Measurements from ENCODE around the gene RAP1B.

The RAP1B gene

GRCh38 chr12:68573406-68573805 is 37.3 kb upstream of the RAP1B start:
- Histone ChIP-seq H3K4me1 (ENCODE audit: control extremely low read depth in 1 of 4, control insufficient read depth in 4 of 4, insufficient read depth in 4 of 4, low read length in 3 of 4) (peaks cover 0 to 6% (median 3%) of the 10 kb centered on the region in 4 experiments), H3K9me3 (ENCODE audit: control extremely low read depth in 1 of 5, control insufficient read depth in 4 of 5, insufficient read depth in 2 of 5, low read depth in 1 of 5, low read length in 4 of 5) (no peaks in the 10 kb centered on the region), H3K36me3 (ENCODE audit: control insufficient read depth in 4 of 4, insufficient read depth in 4 of 4, low read length in 3 of 4) (no peaks in the 10 kb centered on the region), H3K27me3 (replicated peaks in 2 of 5; ENCODE audit: control insufficient read depth in 4 of 5, insufficient read depth in 5 of 5, low read length in 4 of 5) (no peaks in the 10 kb centered on the region), H3K27ac (ENCODE audit: insufficient read depth in 1 of 2, low read depth in 1 of 2, low read length in 2 of 2, poor library complexity in 1 of 2, severe bottlenecking in 2 of 2) (no peak overlapping the region), H3K4me3 (ENCODE audit: control insufficient read depth in 1 of 7, extremely low read depth in 1 of 7, insufficient read depth in 4 of 7, low read depth in 2 of 7, low read length in 6 of 7) (no peak overlapping the region)
- CTCF ChIA-PET, result interaction anchor here (0.9 to 1.3 kb wide), 2 partner anchors 11 to 47 kb away, joined by 3 read pairs; no protein-coding TSS in a partner anchor
- WGBS (ENCODE audit: insufficient coverage), result 100% methylated on average over 1 of the region's 1 CpG
- POLR2A ChIA-PET, result no interaction called here
- no peak for DNase-seq

- Histone ChIP-seq H3K4me3 (ENCODE audit: control insufficient read depth in 1 of 7, extremely low read depth in 1 of 7, insufficient read depth in 4 of 7, low read depth in 2 of 7, low read length in 6 of 7) (no peak overlapping the region), H3K9me3 (ENCODE audit: control extremely low read depth in 1 of 5, control insufficient read depth in 4 of 5, insufficient read depth in 2 of 5, low read depth in 1 of 5, low read length in 4 of 5) (no peaks in the 10 kb centered on the region), H3K36me3 (ENCODE audit: control insufficient read depth in 4 of 4, insufficient read depth in 4 of 4, low read length in 3 of 4) (no peaks in the 10 kb centered on the region), H3K4me1 (ENCODE audit: control extremely low read depth in 1 of 4, control insufficient read depth in 4 of 4, insufficient read depth in 4 of 4, low read length in 3 of 4) (no peaks in the 10 kb centered on the region), H3K27ac (ENCODE audit: insufficient read depth in 1 of 2, low read depth in 1 of 2, low read length in 2 of 2, poor library complexity in 1 of 2, severe bottlenecking in 2 of 2) (no peak overlapping the region), H3K27me3 (replicated peaks in 2 of 5; ENCODE audit: control insufficient read depth in 4 of 5, insufficient read depth in 5 of 5, low read length in 4 of 5) (no peaks in the 10 kb centered on the region)
- 100% methylated on average over 1 of the region's 1 CpG for WGBS (ENCODE audit: insufficient coverage)
- POLR2A ChIA-PET, result interaction anchor here (0.6 kb wide), 1 partner anchor 78 kb away, joined by 4 read pairs; no protein-coding TSS in a partner anchor
- CTCF ChIA-PET, result interaction anchor here (0.9 to 1.8 kb wide), 2 partner anchors 15 to 19 kb away, joined by 3 to 4 read pairs; no protein-coding TSS in a partner anchor
- no peak for DNase-seq
These were observed 32.8 kb upstream of the RAP1B start for GRCh38 chr12:68577949-68578348.

GRCh38 chr12:68578765-68579164 is 31.9 kb upstream of the RAP1B start:
- WGBS (ENCODE audit: insufficient coverage), result 100% methylated on average over 5 of the region's 6 CpGs
- DNase-seq, result no peak
- CTCF ChIA-PET, result interaction anchor here (0.5 to 1.8 kb wide), 4 partner anchors 9 to 18 kb away, joined by 3 to 4 read pairs (median 4); no protein-coding TSS in a partner anchor
- H3K4me1 ChIP-seq (ENCODE audit: control extremely low read depth in 1 of 4, control insufficient read depth in 4 of 4, insufficient read depth in 4 of 4, low read length in 3 of 4), result no peaks in the 10 kb centered on the region
- no peaks in the 10 kb centered on the region for H3K36me3 ChIP-seq (ENCODE audit: control insufficient read depth in 4 of 4, insufficient read depth in 4 of 4, low read length in 3 of 4)
- no peaks in the 10 kb centered on the region for H3K27me3 ChIP-seq (replicated peaks in 2 of 5; ENCODE audit: control insufficient read depth in 4 of 5, insufficient read depth in 5 of 5, low read length in 4 of 5)
- no peaks in the 10 kb centered on the region for H3K9me3 ChIP-seq (ENCODE audit: control extremely low read depth in 1 of 5, control insufficient read depth in 4 of 5, insufficient read depth in 2 of 5, low read depth in 1 of 5, low read length in 4 of 5)
- H3K4me3 ChIP-seq (ENCODE audit: control insufficient read depth in 1 of 7, extremely low read depth in 1 of 7, insufficient read depth in 4 of 7, low read depth in 2 of 7, low read length in 6 of 7), result no peak overlapping the region
- POLR2A ChIA-PET, result no interaction called here
- H3K27ac ChIP-seq (ENCODE audit: insufficient read depth in 1 of 2, low read depth in 1 of 2, low read length in 2 of 2, poor library complexity in 1 of 2, severe bottlenecking in 2 of 2), result no peak overlapping the region

GRCh38 chr12:68579254-68579653 is 31.4 kb upstream of the RAP1B start:
- 100% methylated on average over 5 of the region's 5 CpGs for WGBS (ENCODE audit: insufficient coverage)
- Histone ChIP-seq H3K36me3 (ENCODE audit: control insufficient read depth in 4 of 4, insufficient read depth in 4 of 4, low read length in 3 of 4) (no peaks in the 10 kb centered on the region), H3K27ac (ENCODE audit: insufficient read depth in 1 of 2, low read depth in 1 of 2, low read length in 2 of 2, poor library complexity in 1 of 2, severe bottlenecking in 2 of 2) (no peak overlapping the region), H3K9me3 (ENCODE audit: control extremely low read depth in 1 of 5, control insufficient read depth in 4 of 5, insufficient read depth in 2 of 5, low read depth in 1 of 5, low read length in 4 of 5) (no peaks in the 10 kb centered on the region), H3K4me3 (ENCODE audit: control insufficient read depth in 1 of 7, extremely low read depth in 1 of 7, insufficient read depth in 4 of 7, low read depth in 2 of 7, low read length in 6 of 7) (no peak overlapping the region), H3K27me3 (replicated peaks in 2 of 5; ENCODE audit: control insufficient read depth in 4 of 5, insufficient read depth in 5 of 5, low read length in 4 of 5) (no peaks in the 10 kb centered on the region), H3K4me1 (ENCODE audit: control extremely low read depth in 1 of 4, control insufficient read depth in 4 of 4, insufficient read depth in 4 of 4, low read length in 3 of 4) (no peaks in the 10 kb centered on the region)
- DNase-seq, result no peak
- POLR2A ChIA-PET, result interaction anchor here (0.5 kb wide), 1 partner anchor 10 kb away, joined by 3 read pairs; no protein-coding TSS in a partner anchor
- CTCF ChIA-PET, result interaction anchor here (0.5 to 1.8 kb wide), 3 partner anchors 9 to 18 kb away, joined by 3 to 4 read pairs (median 4); no protein-coding TSS in a partner anchor

GRCh38 chr12:68580911-68581310 is 29.8 kb upstream of the RAP1B start:
- ChIA-PET POLR2A (interaction anchor here (0.6 kb wide), 1 partner anchor 11 kb away, joined by 3 read pairs; no protein-coding TSS in a partner anchor), CTCF (no interaction called here)
- no peaks in the 10 kb centered on the region for H3K27me3 ChIP-seq (replicated peaks in 2 of 5; ENCODE audit: control insufficient read depth in 4 of 5, insufficient read depth in 5 of 5, low read length in 4 of 5)
- no peak overlapping the region for H3K27ac ChIP-seq (ENCODE audit: insufficient read depth in 1 of 2, low read depth in 1 of 2, low read length in 2 of 2, poor library complexity in 1 of 2, severe bottlenecking in 2 of 2)
- H3K36me3 ChIP-seq (ENCODE audit: control insufficient read depth in 4 of 4, insufficient read depth in 4 of 4, low read length in 3 of 4), result no peaks in the 10 kb centered on the region
- DNase-seq, result no peak
- no peak overlapping the region for H3K4me3 ChIP-seq (ENCODE audit: control insufficient read depth in 1 of 7, extremely low read depth in 1 of 7, insufficient read depth in 4 of 7, low read depth in 2 of 7, low read length in 6 of 7)
- no CpG with 5 or more reads among the region's 1 CpG for WGBS (ENCODE audit: insufficient coverage)
- H3K4me1 ChIP-seq (ENCODE audit: control extremely low read depth in 1 of 4, control insufficient read depth in 4 of 4, insufficient read depth in 4 of 4, low read length in 3 of 4), result no peaks in the 10 kb centered on the region
- H3K9me3 ChIP-seq (ENCODE audit: control extremely low read depth in 1 of 5, control insufficient read depth in 4 of 5, insufficient read depth in 2 of 5, low read depth in 1 of 5, low read length in 4 of 5), result no peaks in the 10 kb centered on the region

GRCh38 chr12:68581926-68582325 is 28.8 kb upstream of the RAP1B start:
- H3K27ac ChIP-seq (ENCODE audit: insufficient read depth in 1 of 2, low read depth in 1 of 2, low read length in 2 of 2, poor library complexity in 1 of 2, severe bottlenecking in 2 of 2), result no peak overlapping the region
- no peaks in the 10 kb centered on the region for H3K27me3 ChIP-seq (replicated peaks in 2 of 5; ENCODE audit: control insufficient read depth in 4 of 5, insufficient read depth in 5 of 5, low read length in 4 of 5)
- ChIA-PET POLR2A (no interaction called here), CTCF (no interaction called here)
- no peaks in the 10 kb centered on the region for H3K36me3 ChIP-seq (ENCODE audit: control insufficient read depth in 4 of 4, insufficient read depth in 4 of 4, low read length in 3 of 4)
- H3K4me1 ChIP-seq (ENCODE audit: control extremely low read depth in 1 of 4, control insufficient read depth in 4 of 4, insufficient read depth in 4 of 4, low read length in 3 of 4), result no peaks in the 10 kb centered on the region
- H3K4me3 ChIP-seq (ENCODE audit: control insufficient read depth in 1 of 7, extremely low read depth in 1 of 7, insufficient read depth in 4 of 7, low read depth in 2 of 7, low read length in 6 of 7), result no peak overlapping the region
- H3K9me3 ChIP-seq (ENCODE audit: control extremely low read depth in 1 of 5, control insufficient read depth in 4 of 5, insufficient read depth in 2 of 5, low read depth in 1 of 5, low read length in 4 of 5), result no peaks in the 10 kb centered on the region
- DNase-seq, result no peak
- WGBS (ENCODE audit: insufficient coverage), result 100% methylated on average over 2 of the region's 4 CpGs

GRCh38 chr12:68585966-68586365 is 24.7 kb upstream of the RAP1B start:
- Histone ChIP-seq H3K27ac (ENCODE audit: insufficient read depth in 1 of 2, low read depth in 1 of 2, low read length in 2 of 2, poor library complexity in 1 of 2, severe bottlenecking in 2 of 2) (no peak overlapping the region), H3K4me3 (ENCODE audit: control insufficient read depth in 1 of 7, extremely low read depth in 1 of 7, insufficient read depth in 4 of 7, low read depth in 2 of 7, low read length in 6 of 7) (no peak overlapping the region), H3K4me1 (ENCODE audit: control extremely low read depth in 1 of 4, control insufficient read depth in 4 of 4, insufficient read depth in 4 of 4, low read length in 3 of 4) (peaks cover 0 to 7% (median 3%) of the 10 kb centered on the region in 4 experiments), H3K36me3 (ENCODE audit: control insufficient read depth in 4 of 4, insufficient read depth in 4 of 4, low read length in 3 of 4) (no peaks in the 10 kb centered on the region), H3K9me3 (ENCODE audit: control extremely low read depth in 1 of 5, control insufficient read depth in 4 of 5, insufficient read depth in 2 of 5, low read depth in 1 of 5, low read length in 4 of 5) (peaks cover 0 to 17% (median 13%) of the 10 kb centered on the region in 5 experiments), H3K27me3 (replicated peaks in 2 of 5; ENCODE audit: control insufficient read depth in 4 of 5, insufficient read depth in 5 of 5, low read length in 4 of 5) (no peaks in the 10 kb centered on the region)
- ChIA-PET POLR2A (interaction anchor here (0.9 kb wide), 1 partner anchor 25 kb away, joined by 5 read pairs; the partner anchor contains the start of gene RAP1B), CTCF (interaction anchor here (1.1 kb wide), 1 partner anchor 11 kb away, joined by 3 read pairs; no protein-coding TSS in a partner anchor)
- DNase-seq, result no peak
- WGBS (ENCODE audit: insufficient coverage), result 94% methylated on average over 5 of the region's 5 CpGs
